ENCODE measurements around the gene ITGB2.

GRCh38 chr21:44952116-44952928 is 31.6 kb upstream of the ITGB2 start:
- TF ChIP-seq CTCF (IDR thresholded peaks at IDR 0.05; ENCODE audit: low read depth, low read length) (no peak), POLR2A (IDR thresholded peaks at IDR 0.05; ENCODE audit: extremely low read depth, insufficient read length) (no peak), MYC (IDR thresholded peaks at IDR 0.05; ENCODE audit: low read depth, low read length) (no peak)
- TF ChIP-seq, protein P1, sequence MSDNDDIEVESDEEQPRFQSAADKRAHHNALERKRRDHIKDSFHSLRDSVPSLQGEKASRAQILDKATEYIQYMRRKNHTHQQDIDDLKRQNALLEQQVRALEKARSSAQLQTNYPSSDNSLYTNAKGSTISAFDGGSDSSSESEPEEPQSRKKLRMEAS (IDR thresholded peaks at IDR 0.05; ENCODE audit: low read depth, low read length): no peak

Measured in NB4 (cell line).